Peyer's patch (tissue), 4 donors: Measurements from ENCODE around the gene OR1F1. TPM values are rescaled to one million over a fixed set of nuclear protein-coding genes. Genes with fewer than 3 reads are reported as not detected.
"Not testable (repeated sequence)": the region's sequence is repeated elsewhere in the genome, so short reads cannot be mapped to it uniquely, and the experiment has no call there.

Experiments
- DNase-seq, 3 donors: peaks; one replicate each; pipeline ENCODE4 v3.0.0-alpha.2; 2017 to 2019
- H3K27ac ChIP-seq, 4 donors: fragments of 200-600 bp; sonication (generic); one replicate each; pipeline ENCODE4 v1.5.1; 2016 to 2019
- H3K27me3 ChIP-seq, 2 donors: fragments of 200-600 bp; sonication (generic); one replicate each; pipeline ENCODE4 v1.5.1; 2019
- H3K36me3 ChIP-seq, 3 donors: fragments of 200-600 bp; sonication (generic); one replicate each; pipeline ENCODE4 v1.5.1; 2016 to 2019
- H3K4me1 ChIP-seq, 4 donors: fragments of 200-600 bp; sonication (generic); one replicate each; pipeline ENCODE4 v1.5.1; 2016 to 2019
- H3K4me3 ChIP-seq, 4 donors: fragments of 200-600 bp; sonication (generic); 1 replicate in 3 of 4; 2 replicates in 1 of 4; pipeline ENCODE4 v1.5.1; 2016 to 2019; ENCODE audit warnings: mild to moderate bottlenecking in 1 of 4
- H3K9me3 ChIP-seq, 4 donors: fragments of 200-600 bp; sonication (generic); one replicate each; pipeline ENCODE4 v1.5.1; 2016 to 2019; ENCODE audit warnings: mild to moderate bottlenecking in 1 of 4
- CTCF ChIP-seq, 6 experiments: fragments of 450-650 bp in 4 of 6; fragments of 200-600 bp in 2 of 6; sonication (generic) in 1 of 6; IDR thresholded peaks; one replicate each; pipeline ENCODE4 v1.5.1; 2017 to 2019; ENCODE audit warnings: antibody characterized with exemption in 6 of 6, mild to moderate bottlenecking in 3 of 6, moderate library complexity in 1 of 6
- POLR2A ChIP-seq, 2 donors: fragments of 450-650 bp; IDR thresholded peaks; one replicate each; pipeline ENCODE4 v1.5.1; 2017; ENCODE audit warnings: antibody characterized with exemption in 2 of 2, mild to moderate bottlenecking in 2 of 2, moderate library complexity in 2 of 2
- total RNA-seq, 4 donors: library from RNA; depleted of rRNA; stranded (reverse); fragments of >200 nt; gene quantifications; one replicate each; pipeline ENCODE4 v1.1.0, GENCODE V29; 2016

The OR1F1 gene
- not detected for total RNA-seq

- H3K9me3 ChIP-seq: no peaks in the 10 kb centered on the region
- peak within 1 kb of the TSS in 2 of 4 donors; percentile 19 to 21 for H3K4me3 ChIP-seq
- peak in 2 of 3 donors; percentile 25 to 62 for DNase-seq
- H3K4me1 ChIP-seq: peaks cover 4 to 27% (median 11%) of the 10 kb centered on the region in 4 donors
- peaks cover 3 to 67% of the 10 kb centered on the region in 2 donors for H3K27me3 ChIP-seq
- no peaks in the 10 kb centered on the region for H3K36me3 ChIP-seq
- no peak within 1 kb of the TSS for H3K27ac ChIP-seq
- TF ChIP-seq CTCF (IDR thresholded peaks at IDR 0.05) (no peak), POLR2A (IDR thresholded peaks at IDR 0.05) (no peak)
Measured at GRCh38 chr16:3187798-3188674, at the start of gene OR1F1. Gene OR1F1 (plus strand): TSS chr16:3188204.

- no peak for DNase-seq
Measured at GRCh38 chr16:3138342-3138741, 49.7 kb upstream of the OR1F1 start.

GRCh38 chr16:3138823-3139426 lies 49.1 kb upstream of the OR1F1 start:
- no peak overlapping the region for H3K27ac ChIP-seq
- no peaks in the 10 kb centered on the region for H3K27me3 ChIP-seq
- DNase-seq: no peak
- H3K9me3 ChIP-seq: no peaks in the 10 kb centered on the region
- peaks cover 0 to 18% (median 1%) of the 10 kb centered on the region in 4 donors for H3K4me1 ChIP-seq
- TF ChIP-seq POLR2A (IDR thresholded peaks at IDR 0.05): no peak
- TF ChIP-seq CTCF (IDR thresholded peaks at IDR 0.05): no peak
- H3K36me3 ChIP-seq: peaks cover 0 to 47% (median 0%) of the 10 kb centered on the region in 3 donors
- no peak overlapping the region for H3K4me3 ChIP-seq

More at GRCh38 chr16:3138342-3138741, 49.7 kb upstream of the OR1F1 start:
- TF ChIP-seq CTCF (IDR thresholded peaks at IDR 0.05) (no peak), POLR2A (IDR thresholded peaks at IDR 0.05) (no peak)
- Histone ChIP-seq H3K4me3 (no peak overlapping the region), H3K36me3 (peaks cover 0 to 47% (median 0%) of the 10 kb centered on the region in 3 donors), H3K4me1 (peaks cover 0 to 18% (median under 1%) of the 10 kb centered on the region in 4 donors), H3K27me3 (no peaks in the 10 kb centered on the region), H3K9me3 (no peaks in the 10 kb centered on the region), H3K27ac (no peak overlapping the region)

- DNase-seq, H3K27me3 ChIP-seq, H3K9me3 ChIP-seq, H3K4me3 ChIP-seq, H3K27ac ChIP-seq: not testable (repeated sequence)
- Histone ChIP-seq H3K36me3 (peaks cover 0 to 47% (median 0%) of the 10 kb centered on the region in 3 donors), H3K4me1 (peaks cover 0 to 16% (median 1%) of the 10 kb centered on the region in 4 donors)
Measured at GRCh38 chr16:3139561-3139960, 48.4 kb upstream of the OR1F1 start.

- H3K27me3 ChIP-seq: no peaks in the 10 kb centered on the region
- H3K4me1 ChIP-seq: peaks cover 0 to 24% (median 1%) of the 10 kb centered on the region in 4 donors
- no peak overlapping the region for H3K27ac ChIP-seq
- no peaks in the 10 kb centered on the region for H3K9me3 ChIP-seq
- H3K4me3 ChIP-seq: no peak overlapping the region
- DNase-seq: no peak
- TF ChIP-seq POLR2A (IDR thresholded peaks at IDR 0.05) (no peak), CTCF (IDR thresholded peaks at IDR 0.05) (no peak)
- peaks cover 0 to 47% (median 0%) of the 10 kb centered on the region in 3 donors for H3K36me3 ChIP-seq
Measured at GRCh38 chr16:3140603-3141427, 47.2 kb upstream of the OR1F1 start.
